Heart right ventricle (tissue), 16 donors: Measurements from ENCODE around the gene ANKRD50. TPM values are rescaled to one million over a fixed set of nuclear protein-coding genes. Genes with fewer than 3 reads are reported as not detected.

Source experiments
- ATAC-seq, 8 donors: fragments of 200-7000 bp; cut with Tn5 transposase; one replicate each; pipeline ENCODE4 v1.9.1; 2020; ENCODE audit warnings: mild to moderate bottlenecking in 8 of 8, moderate library complexity in 8 of 8, moderate number of reproducible peaks in 1 of 8
- DNase-seq, 2 donors: peaks; one replicate each; pipeline ENCODE4 v3.0.0-alpha.2; 2020
- H3K27ac ChIP-seq, 10 donors: fragments of 200-600 bp; sonication (generic) in 2 of 10; one replicate each; pipeline versions ENCODE4 v1.5.0 to v1.8.0; 2020 to 2022; ENCODE audit warnings: mild to moderate bottlenecking in 3 of 10
- H3K27me3 ChIP-seq, 7 donors: fragments of 200-600 bp; one replicate each; pipeline ENCODE4 v1.8.0; 2021 to 2022; ENCODE audit warnings: mild to moderate bottlenecking in 2 of 7
- H3K36me3 ChIP-seq, 9 donors: fragments of 200-600 bp; sonication (generic) in 1 of 9; one replicate each; pipeline versions ENCODE4 v1.5.0 to v1.8.0; 2020 to 2022; ENCODE audit warnings: mild to moderate bottlenecking in 2 of 9
- H3K4me1 ChIP-seq, 9 donors: fragments of 200-600 bp; sonication (generic) in 1 of 9; one replicate each; pipeline versions ENCODE4 v1.5.0 to v1.8.0; 2020 to 2022; ENCODE audit warnings: mild to moderate bottlenecking in 4 of 9
- H3K4me3 ChIP-seq, 10 donors: fragments of 200-600 bp; sonication (generic) in 2 of 10; one replicate each; pipeline versions ENCODE4 v1.5.0 to v1.8.0; 2020 to 2022; ENCODE audit warnings: mild to moderate bottlenecking in 7 of 10, moderate library complexity in 2 of 10
- H3K9me3 ChIP-seq, 11 donors: fragments of 200-600 bp in 10 of 11; sonication (generic) in 2 of 11; one replicate each; pipeline versions ENCODE4 v1.5.0 to v1.8.0; 2013 to 2022; ENCODE audit warnings: mild to moderate bottlenecking in 2 of 11, control low read depth in 1 of 11, moderate library complexity in 1 of 11
- CTCF ChIP-seq, 9 donors: fragments of 200-600 bp; sonication (generic) in 2 of 9; IDR thresholded peaks; one replicate each; pipeline versions ENCODE4 v1.5.0 to v1.8.0; 2021 to 2022; ENCODE audit warnings: antibody characterized with exemption in 9 of 9, mild to moderate bottlenecking in 5 of 9, moderate library complexity in 1 of 9
- WGBS, 2 donors: extraction: QIAGEN DNeasy Blood & Tissue Kit; methylation state at CpG; one replicate each; pipeline ENCODE4 v1.1.7; 2013; ENCODE audit warnings: inconsistent platforms in 1 of 2; 5-methylcytosine and 5-hydroxymethylcytosine counted together
- intact Hi-C, 10 donors: fragments of 100-400 bp; cut with DNase I; formaldehyde crosslinking; loops; one replicate each; pipeline versions ENCODE4 v1.11.1 to v1.14.2; 2022
- polyA plus RNA-seq, 2 donors: library from polyadenylated mRNA; stranded (reverse); fragments of 200-250 nt; gene quantifications; one replicate each; pipeline ENCODE4 v1.2.3, GENCODE V29; 2013
- total RNA-seq, 10 donors: library from RNA; stranded (reverse); fragmentation: NEBNext Ultra II Directional in 3 of 10; extraction: Animal tissue kit (Norgen Biotek cat#: 25700) in 3 of 10; gene quantifications; one replicate each; pipeline versions ENCODE4 v1.2.1 to v1.2.4, GENCODE V29; 2021 to 2023
- donor health status: Arrhythmogenic right ventricular cardiomyopathy.
- donor health status: ischemic (EF 13 %, LVEDD 7.1; RV severe dilation, severe dysfunction).
- donor health status: healthy with polysubstance abuse.
- donor health status: DM: no; HTN: yes; CAD: no.
- donor health status: DM: no; HTN: no; CAD: no.
- donor health status: ischemic (EF 25% LVEDD 6.9; RV normal size, moderate dysfunction).
- donor health status: ischemic (EF 25% LVEDD 5.7; RV mildly dilated, moderate dysfunction).
- donor health status: healthy.
- donor health status: DM: yes; HTN: yes; CAD: no.
- donor health status: Ischemic cardiomyopathy.
- donor health status: ischemic (EF 35%, LVEDD 5.7; RV mildly dilated, moderate dysfunction).
- donor health status: nonischemic (EF 11% LVEDD 7.7; RV severe dilation, severe dysfunction).
- donor health status: DM: yes; HTN: yes; CAD: no.
- donor health status: PGD.
- donor health status: ischemic (EF 29% LVEDD 5.4; RV normal size, mild dysfunction).
- donor health status: nonischemic (EF 23%, LVEDD 6.1; RV moderate dilation, normal function).

The ANKRD50 gene
- total and polyA plus RNA-seq, 12 donors = 2.1 to 20.1 (median 7.3) TPM

- WGBS, 2 donors = 74 to 84% methylated on average over 2 of the region's 2 CpGs
- TF ChIP-seq CTCF (IDR thresholded peaks at IDR 0.05) = no peak
- Histone ChIP-seq H3K27ac (no peak overlapping the region), H3K36me3 (peaks cover 0 to 12% (median 0%) of the 10 kb centered on the region in 9 donors), H3K9me3 (peaks cover 0 to 14% (median 8%) of the 10 kb centered on the region in 11 donors), H3K27me3 (no peaks in the 10 kb centered on the region), H3K4me3 (no peak overlapping the region), H3K4me1 (peaks cover 0 to 12% (median 0%) of the 10 kb centered on the region in 9 donors)
- DNase-seq (no peak), ATAC-seq (no peak)
- intact Hi-C loops = no loop called here
These were observed 20.7 kb downstream of the ANKRD50 start for GRCh38 chr4:124691801-124692200.

DNA sequence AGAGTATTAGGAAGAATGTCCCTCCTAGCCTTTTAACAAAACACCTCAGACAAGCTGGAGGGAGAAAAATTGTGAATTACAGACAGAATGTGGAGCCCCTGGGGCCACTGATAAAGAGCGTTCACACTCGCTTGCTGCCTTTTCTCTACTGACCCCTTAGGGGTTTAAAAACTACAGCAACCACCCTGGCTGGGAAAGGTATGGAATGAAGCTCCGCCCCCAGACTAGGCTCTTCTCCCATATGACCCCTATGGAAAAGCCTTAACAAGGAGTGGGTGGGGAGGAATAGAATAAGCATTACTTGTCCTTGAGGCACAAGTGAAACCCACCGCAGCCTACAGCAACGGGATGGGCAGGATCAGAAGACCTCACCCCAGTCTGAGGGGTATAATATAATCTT is 26.3 kb downstream of the ANKRD50 start:
- 83 to 86% methylated on average over 5 of the region's 5 CpGs for WGBS, 2 donors
- no peak overlapping the region for H3K27ac ChIP-seq
- ATAC-seq (no peak), DNase-seq (no peak)
- intact Hi-C loops = no loop called here
- no peak overlapping the region for H3K4me3 ChIP-seq
- H3K36me3 ChIP-seq = no peaks in the 10 kb centered on the region
- no peaks in the 10 kb centered on the region for H3K27me3 ChIP-seq
- H3K9me3 ChIP-seq = no peaks in the 10 kb centered on the region
- peaks cover 0 to 8% (median 0%) of the 10 kb centered on the region in 9 donors for H3K4me1 ChIP-seq
- no peak for TF ChIP-seq CTCF (IDR thresholded peaks at IDR 0.05)

GRCh38 chr4:124685851-124686250 is 26.7 kb downstream of the ANKRD50 start:
- H3K36me3 ChIP-seq = no peaks in the 10 kb centered on the region
- no peak overlapping the region for H3K27ac ChIP-seq
- no peak overlapping the region for H3K4me3 ChIP-seq
- H3K4me1 ChIP-seq = peaks cover 0 to 8% (median 0%) of the 10 kb centered on the region in 9 donors
- no peak for ATAC-seq
- TF ChIP-seq CTCF (IDR thresholded peaks at IDR 0.05) = no peak
- no peaks in the 10 kb centered on the region for H3K27me3 ChIP-seq
- no peak for DNase-seq
- intact Hi-C loops = no loop called here
- H3K9me3 ChIP-seq = no peaks in the 10 kb centered on the region

DNA sequence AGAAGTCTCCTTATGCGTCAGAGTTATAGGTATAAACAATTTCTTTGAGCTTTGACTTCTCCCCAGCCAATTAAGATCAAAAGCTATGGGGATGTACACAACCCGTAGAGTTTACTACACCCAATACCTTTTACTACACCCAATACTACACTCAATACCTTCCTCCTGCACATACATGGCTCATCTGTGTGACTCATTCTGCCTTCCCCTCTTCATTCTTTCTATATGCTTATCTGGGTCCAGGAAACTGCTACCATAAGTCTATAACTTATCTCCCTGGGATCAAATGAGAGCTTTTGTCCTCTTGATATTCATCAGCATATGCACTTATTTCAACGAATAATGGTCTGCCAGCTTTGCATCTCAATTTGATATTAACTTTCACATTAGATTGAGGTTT is 28.2 kb downstream of the ANKRD50 start:
- no peaks in the 10 kb centered on the region for H3K27me3 ChIP-seq
- no peak overlapping the region for H3K4me3 ChIP-seq
- H3K9me3 ChIP-seq = no peaks in the 10 kb centered on the region
- WGBS, 2 donors = 88 to 91% methylated on average over 3 of the region's 3 CpGs
- ATAC-seq (no peak), DNase-seq (no peak)
- no peaks in the 10 kb centered on the region for H3K36me3 ChIP-seq
- no peak overlapping the region for H3K27ac ChIP-seq
- H3K4me1 ChIP-seq = peaks cover 0 to 15% (median 0%) of the 10 kb centered on the region in 9 donors
- intact Hi-C loops = no loop called here
- no peak for TF ChIP-seq CTCF (IDR thresholded peaks at IDR 0.05)
